Right lobe of liver (tissue), 6 donors: ENCODE results near the gene HTR5A. TPM values are rescaled to one million over a fixed set of nuclear protein-coding genes. Genes with fewer than 3 reads are reported as not detected.

Experiments
- ATAC-seq, 4 donors: fragments of 200-7000 bp; cut with Tn5 transposase; one replicate each; pipeline ENCODE4 v1.9.1; 2020; ENCODE audit warnings: mild to moderate bottlenecking in 4 of 4, moderate library complexity in 4 of 4
- DNase-seq, 3 donors: peaks; one replicate each; pipeline ENCODE4 v3.0.0-alpha.2; 2020
- H3K27ac ChIP-seq, 3 donors: fragments of 200-600 bp; one replicate each; pipeline ENCODE4 v1.8.0; 2022
- H3K27me3 ChIP-seq, 2 donors: fragments of 200-600 bp; one replicate each; pipeline ENCODE4 v1.8.0; 2022
- H3K36me3 ChIP-seq, 4 donors: fragments of 200-600 bp; sonication (generic) in 1 of 4; one replicate each; pipeline versions ENCODE4 v1.5.1 to v1.8.0; 2017 to 2022; ENCODE audit warnings: control low read depth in 1 of 4
- H3K4me1 ChIP-seq, 4 donors: fragments of 200-600 bp; sonication (generic) in 1 of 4; one replicate each; pipeline versions ENCODE4 v1.5.1 to v1.8.0; 2017 to 2022; ENCODE audit warnings: control low read depth in 1 of 4
- H3K4me3 ChIP-seq, 3 donors: fragments of 200-600 bp; one replicate each; pipeline ENCODE4 v1.8.0; 2022
- H3K9me3 ChIP-seq, 4 donors: fragments of 200-600 bp; sonication (generic) in 1 of 4; one replicate each; pipeline versions ENCODE4 v1.5.1 to v1.8.0; 2017 to 2022; ENCODE audit warnings: control low read depth in 1 of 4
- CTCF ChIP-seq, 4 donors: fragments of 200-600 bp in 3 of 4; fragments of 450-650 bp in 1 of 4; IDR thresholded peaks; one replicate each; pipeline versions ENCODE4 v1.5.1 to v1.8.0; 2016 to 2022; ENCODE audit warnings: antibody characterized with exemption in 4 of 4, mild to moderate bottlenecking in 2 of 4
- POLR2A ChIP-seq: fragments of 450-650 bp; IDR thresholded peaks from one replicate; pipeline ENCODE4 v1.6.1; 2017; ENCODE audit warnings: antibody characterized with exemption, mild to moderate bottlenecking
- WGBS: methylation state at CpG from one replicate; pipeline ENCODE4 v1.1.6; 2018; ENCODE audit warnings: low coverage, low lambda C conversion rate; ENCODE audit not compliant: insufficient coverage; ENCODE audit errors: missing lambda C conversion rate; 5-methylcytosine and 5-hydroxymethylcytosine counted together
- intact Hi-C, 2 donors: fragments of 100-400 bp; cut with DNase I; formaldehyde crosslinking; loops; one replicate each; pipeline versions ENCODE4 v1.11.2 to v1.14.1; 2022
- small RNA-seq, 2 experiments: library from RNA; depleted of rRNA; stranded (forward); fragments of <200 nt; gene quantifications; one replicate each; pipeline ENCODE3, GENCODE V24; 2016
- total RNA-seq, 6 experiments: library from RNA; depleted of rRNA in 2 of 6; stranded (reverse); fragments of >200 nt in 2 of 6; fragmentation: NEBNext Ultra II Directional in 3 of 6; extraction: Animal tissue kit (Norgen Biotek cat#: 25700) in 3 of 6; gene quantifications; one replicate each; pipeline versions ENCODE4 v1.1.0 to v1.2.4, GENCODE V29; 2016 to 2023
- donor health status: DM: no; HTN: yes; CAD: no.
- donor health status: DM: no; HTN: no; CAD: no.
- donor health status: DM: no; HTN: no; CAD: no.
- donor health status: DM: no; HTN: yes; CAD: no.
- donor health status: DM: no; HTN: yes; CAD: no.

Gene HTR5A
- total RNA-seq, 6 experiments from 2014 or later, result not detected

GRCh38 chr7:155132431-155132830 lies 62.3 kb downstream of the HTR5A start:
- H3K4me1 ChIP-seq, result no peaks in the 10 kb centered on the region
- intact Hi-C loops, result no loop called here
- TF ChIP-seq POLR2A (no peak), CTCF (IDR thresholded peaks at IDR 0.05) (no peak)
- no peaks in the 10 kb centered on the region for H3K9me3 ChIP-seq
- no peak for ATAC-seq
- H3K36me3 ChIP-seq, result no peaks in the 10 kb centered on the region
- no peak overlapping the region for H3K27ac ChIP-seq
- H3K27me3 ChIP-seq, result no peaks in the 10 kb centered on the region
- no peak for DNase-seq
- H3K4me3 ChIP-seq, result no peak overlapping the region
- WGBS, result 66% methylated on average over 7 of the region's 9 CpGs

GRCh38 chr7:155136619-155137243 lies 66.6 kb downstream of the HTR5A start:
- Histone ChIP-seq H3K9me3 (no peaks in the 10 kb centered on the region), H3K27ac (no peak overlapping the region), H3K4me1 (no peaks in the 10 kb centered on the region), H3K27me3 (no peaks in the 10 kb centered on the region), H3K4me3 (no peak overlapping the region), H3K36me3 (no peaks in the 10 kb centered on the region)
- DNase-seq (no peak), ATAC-seq (no peak)
- WGBS, result 44% methylated on average over 4 of the region's 4 CpGs
- intact Hi-C loops, result no loop called here
- TF ChIP-seq CTCF (IDR thresholded peaks at IDR 0.05) (no peak), POLR2A (no peak)

Small RNA genes within 50 kb of the gene (small RNA-seq; reads per million reads assigned to genes)
- 0 reads per million in 2 experiments for gene AC092628.1

Other genes starting within 250 kb of the HTR5A start
- gene PAXIP1, start 67.2 kb upstream of the HTR5A start, total RNA-seq, result 1 to 10 TPM; 6.2 to 6.6 (median 6.4) TPM
- gene INSIG1, start 227.6 kb downstream of the HTR5A start, total RNA-seq, result 100 to 1,000 TPM; 130 to 625 (median 205) TPM